Activated CD4-positive, CD25-positive, alpha-beta regulatory T cell treated with anti-CD3 and anti-CD28 coated beads, Interleukin-2, amount 50 U/mL, for 72 hours (primary cell): ENCODE results near the gene HAUS7.

Experiments
- DNase-seq: peaks from one replicate; pipeline ENCODE4 v3.0.0; 2021

Gene HAUS7

DNA sequence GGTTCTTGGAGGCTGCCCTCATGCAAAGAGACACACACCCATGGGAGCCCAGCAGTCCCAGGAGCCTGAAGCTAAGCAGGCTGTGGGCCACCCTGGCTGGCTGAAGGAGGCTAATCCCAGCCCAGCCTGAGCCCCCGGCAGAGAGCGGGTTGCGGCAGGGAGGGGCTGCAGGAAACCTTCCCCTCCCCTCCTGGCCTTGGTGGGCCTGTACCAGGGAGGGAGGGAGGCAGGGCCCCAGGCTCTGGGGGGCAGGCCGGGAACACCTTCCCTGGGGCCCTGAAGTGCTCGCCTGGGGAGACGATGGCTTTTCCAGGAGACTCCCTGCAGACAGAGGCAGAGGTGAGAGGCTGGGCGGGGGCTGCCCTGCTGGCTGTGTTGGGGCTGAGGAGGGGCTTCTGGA lies 28.1 kb upstream of the HAUS7 start:
- DNase-seq: no peak

- DNase-seq: no peak
Observed at GRCh38 chrX:153496590-153496959, 26.2 kb upstream of the HAUS7 start.

DNA sequence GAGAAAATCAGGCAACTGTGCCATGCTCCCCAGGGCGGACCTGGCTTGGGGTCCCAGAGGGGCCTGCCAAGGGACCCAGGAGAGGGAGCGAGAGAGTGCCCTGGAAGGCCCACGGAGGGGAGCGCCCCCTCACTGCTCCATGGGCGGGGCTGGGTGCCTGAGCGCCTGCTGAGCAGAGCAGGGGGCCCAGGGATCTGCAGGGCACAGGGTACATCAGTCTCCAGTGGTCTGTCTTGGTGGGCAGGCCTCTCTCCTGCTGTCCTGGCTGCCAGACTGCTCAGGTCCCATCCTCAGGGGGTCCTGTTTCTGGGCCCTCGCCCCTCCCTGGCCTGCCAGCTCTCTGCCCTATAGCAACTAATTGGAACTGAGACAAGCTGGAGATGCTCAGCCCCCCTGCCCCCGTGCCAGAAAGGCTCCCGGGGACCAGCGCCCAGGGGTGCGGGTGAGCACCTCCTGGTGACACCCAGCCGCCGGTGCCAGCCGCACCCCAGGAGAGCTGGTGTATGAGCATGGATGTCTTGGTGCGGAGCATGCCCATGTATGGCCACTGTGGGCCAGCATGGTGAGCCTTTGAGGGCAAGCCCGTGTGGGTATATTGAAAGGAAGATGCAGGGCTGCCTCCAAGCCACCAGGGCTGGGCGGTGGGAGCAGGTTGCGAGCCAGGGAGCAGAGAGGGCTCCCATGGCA lies 25.7 kb upstream of the HAUS7 start:
- DNase-seq: no peak

DNA sequence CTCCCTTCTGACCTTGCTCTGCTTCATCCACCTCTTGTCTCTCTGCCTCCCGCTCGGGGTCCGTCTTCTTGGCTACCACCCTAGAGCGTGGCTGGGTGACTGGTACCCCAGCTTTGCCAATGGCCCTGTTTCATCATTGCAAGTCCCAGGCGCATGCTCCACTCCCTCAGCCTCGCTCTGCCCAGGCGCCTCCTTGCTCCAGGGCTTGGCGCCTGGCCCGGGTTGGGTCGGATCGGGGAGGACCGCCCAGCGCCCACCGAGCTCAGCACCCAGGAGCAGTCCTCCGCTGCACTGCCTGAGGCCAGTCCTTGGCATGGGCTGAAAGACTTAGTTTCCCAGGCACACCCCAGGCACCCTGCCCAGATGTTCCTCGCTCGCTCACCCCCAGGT lies 25.0 kb upstream of the HAUS7 start:
- DNase-seq: no peak

- no peak for DNase-seq
Observed at GRCh38 chrX:153494541-153495361, 24.4 kb upstream of the HAUS7 start, which contains the start of gene BGN. Gene BGN, plus strand, starts transcription at chrX:153494980. Its CDS starts 9,652 bp downstream, at chrX:153504632.

GRCh38 chrX:153494061-153494460 lies 23.7 kb upstream of the HAUS7 start:
- no peak for DNase-seq

- no peak for DNase-seq
Observed at GRCh38 chrX:153493085-153493484, 22.7 kb upstream of the HAUS7 start.

DNA sequence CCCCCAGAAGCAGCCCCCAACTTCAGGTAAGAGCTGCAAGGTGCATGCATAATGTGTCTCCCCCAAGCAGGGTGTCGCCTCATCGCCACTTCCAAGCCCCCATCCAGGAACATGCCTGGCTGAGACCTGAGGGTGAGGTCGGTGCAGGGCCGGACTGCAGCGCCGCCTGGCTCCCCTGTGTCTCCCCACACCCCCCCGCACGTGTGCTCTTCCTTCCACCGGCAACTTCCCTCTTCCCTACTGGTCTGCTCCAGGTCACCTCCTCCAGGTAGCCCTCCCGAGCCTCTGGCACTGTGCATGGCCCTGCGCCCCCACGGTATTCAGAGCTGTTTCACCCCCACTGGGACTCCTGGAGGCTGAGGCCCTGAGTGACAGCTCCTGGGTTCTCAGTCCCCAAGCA lies 22.2 kb upstream of the HAUS7 start:
- no peak for DNase-seq

GRCh38 chrX:153491918-153492317 lies 21.5 kb upstream of the HAUS7 start:
- DNase-seq: no peak

GRCh38 chrX:153491351-153491914 lies 21.1 kb upstream of the HAUS7 start:
- DNase-seq: no peak

DNA sequence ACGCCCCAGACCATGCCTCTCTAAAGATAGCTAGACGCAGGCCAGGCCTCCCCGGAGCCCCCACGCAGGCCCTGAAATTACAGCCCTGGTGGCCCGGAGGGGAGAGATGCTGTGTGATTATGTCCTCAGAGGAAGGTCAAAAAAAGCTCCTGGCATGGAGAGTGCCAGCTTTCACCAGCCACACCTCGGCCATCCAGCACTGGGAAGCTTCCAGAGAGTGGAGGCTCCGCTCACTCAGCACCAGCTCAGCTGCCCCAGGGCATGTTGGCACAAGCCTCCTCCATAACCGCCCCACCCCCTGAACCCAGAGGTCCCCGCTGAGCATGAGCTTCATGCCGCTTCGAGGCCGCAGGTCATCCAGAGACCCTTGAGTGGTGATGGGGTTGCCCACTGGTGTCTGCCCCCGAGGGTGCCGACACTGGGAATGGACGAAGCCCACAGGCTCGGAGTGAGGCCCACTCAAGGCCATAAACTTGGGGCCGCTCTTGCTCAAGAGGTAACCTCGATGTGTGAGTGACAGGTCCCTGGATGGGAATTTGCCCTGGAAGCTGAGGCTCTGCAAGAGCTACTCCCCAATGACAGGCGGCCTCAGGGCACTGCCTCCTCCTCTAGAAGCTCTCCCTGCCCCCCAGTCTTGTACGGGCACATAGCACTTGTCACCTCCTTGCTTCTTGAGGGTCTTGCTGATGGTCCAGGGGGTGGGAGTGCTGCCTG lies 20.0 kb upstream of the HAUS7 start:
- no peak for DNase-seq

GRCh38 chrX:153488231-153488914 lies 18.0 kb upstream of the HAUS7 start:
- no peak for DNase-seq

DNA sequence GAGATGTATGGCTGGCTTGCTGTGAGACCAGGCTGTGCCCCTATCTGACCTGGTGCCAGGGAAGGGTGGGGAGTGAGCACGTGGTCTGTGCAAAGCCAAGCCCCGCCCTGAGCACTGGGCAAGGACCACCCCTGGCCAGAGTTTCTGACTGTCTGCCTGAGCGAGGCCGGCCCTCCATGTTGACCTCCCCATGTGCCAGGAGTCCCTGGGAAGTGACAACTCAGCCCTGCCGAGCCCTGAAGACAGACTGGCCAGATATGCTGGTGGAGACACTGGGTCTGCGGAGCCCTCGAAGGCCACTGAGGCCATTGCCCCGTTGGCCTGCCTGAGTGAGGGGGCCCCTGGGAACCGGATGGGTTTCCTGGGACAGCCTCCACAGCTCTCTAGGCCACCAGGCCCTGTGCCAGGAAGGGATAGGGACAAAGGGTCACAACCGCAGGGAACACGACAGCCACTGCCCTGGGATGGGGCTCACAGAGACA lies 17.3 kb upstream of the HAUS7 start:
- DNase-seq: no peak

DNA sequence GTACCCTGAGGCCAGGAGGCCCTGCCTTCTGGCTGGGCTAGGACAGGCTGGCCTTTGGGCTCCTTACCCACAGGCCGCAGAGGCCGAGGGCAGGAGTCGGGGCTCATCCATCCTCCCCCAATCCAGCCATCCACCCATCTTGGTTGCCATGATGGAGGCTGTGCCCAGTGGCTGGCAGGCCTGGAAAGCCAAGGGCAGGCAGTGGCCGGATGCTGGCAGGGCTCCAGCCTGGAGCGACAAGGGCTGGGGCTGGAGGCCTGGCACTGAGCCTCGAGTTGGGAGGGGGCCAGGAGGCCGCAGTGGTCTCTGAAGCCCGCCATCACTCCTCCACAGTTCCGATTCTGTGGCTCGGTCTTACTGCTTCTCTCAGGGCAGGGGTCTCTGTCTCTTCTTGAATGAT lies 15.8 kb upstream of the HAUS7 start:
- no peak for DNase-seq

DNA sequence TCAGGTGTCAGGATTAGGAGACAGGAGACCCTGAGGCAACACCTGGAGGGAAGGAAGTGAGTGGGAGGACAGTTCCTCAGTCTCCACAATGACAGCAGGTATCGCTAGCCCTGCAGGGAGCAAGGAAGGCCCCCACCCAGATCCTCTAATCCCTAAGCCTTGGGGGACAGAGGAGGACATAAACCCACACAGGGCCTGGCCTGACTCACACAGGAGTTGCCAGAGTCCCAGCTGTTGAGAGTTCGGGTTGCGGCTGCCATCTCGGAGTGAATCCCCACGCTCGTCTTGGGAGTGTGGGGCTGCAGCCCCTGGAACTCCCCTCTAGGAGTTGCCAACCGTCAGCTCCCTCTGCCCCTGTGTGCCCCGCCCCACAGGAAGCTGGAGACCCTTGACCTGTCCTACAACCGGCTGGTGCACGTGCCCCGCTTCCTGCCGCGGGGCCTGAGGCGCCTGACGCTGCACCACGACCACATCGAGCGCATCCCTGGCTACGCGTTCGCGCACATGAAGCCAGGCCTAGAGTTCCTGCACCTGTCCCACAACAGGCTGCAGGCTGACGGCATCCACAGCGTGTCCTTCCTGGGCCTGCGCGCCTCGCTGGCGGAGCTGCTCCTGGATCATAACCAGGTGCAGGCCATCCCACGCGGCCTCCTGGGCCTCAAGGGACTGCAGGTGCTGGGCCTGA lies 15.2 kb upstream of the HAUS7 start:
- no peak for DNase-seq

- no peak for DNase-seq
Observed at GRCh38 chrX:153482376-153483015, 12.1 kb upstream of the HAUS7 start.

DNA sequence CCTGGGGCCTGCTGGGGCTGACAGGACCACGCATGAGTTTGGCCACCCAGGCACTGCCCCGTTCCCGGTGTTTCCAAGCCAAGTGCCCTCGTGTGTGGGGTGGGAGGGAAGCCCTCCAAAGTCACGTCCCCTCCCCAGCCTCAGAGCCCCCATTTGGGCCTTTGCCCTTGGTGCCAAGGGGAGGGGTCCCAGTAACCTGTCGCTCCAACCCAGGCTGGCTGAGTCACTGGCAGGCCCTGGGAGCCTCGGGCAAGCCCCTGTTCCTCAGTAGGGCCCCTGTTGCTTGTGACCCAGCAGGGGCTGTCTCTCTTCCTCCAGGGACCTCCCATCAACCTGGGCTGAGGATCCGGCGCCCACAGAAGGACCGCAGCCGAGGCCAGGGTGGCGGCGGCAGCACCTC lies 10.7 kb upstream of the HAUS7 start:
- no peak for DNase-seq

DNA sequence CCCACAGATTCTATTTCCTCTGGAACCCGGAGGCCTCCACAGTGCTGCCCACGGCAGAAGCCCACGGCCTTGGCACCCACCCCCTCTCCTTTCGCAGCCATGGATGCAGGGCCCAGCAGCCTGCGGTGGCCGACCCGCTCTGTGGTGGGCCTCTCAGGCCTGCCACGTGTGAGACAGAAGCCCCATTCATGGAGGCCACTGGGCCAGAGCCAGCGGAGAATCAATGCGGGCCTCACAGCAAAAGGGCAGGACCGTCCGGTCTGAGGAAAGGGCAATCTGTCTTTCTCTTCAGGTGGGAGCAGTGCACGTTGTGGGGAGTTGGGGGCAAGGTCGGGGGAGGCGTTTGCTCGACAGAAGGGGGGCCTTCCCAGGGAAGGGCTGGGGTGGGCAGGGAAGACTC lies 8.4 kb upstream of the HAUS7 start:
- DNase-seq: no peak

GRCh38 chrX:153477901-153478300 lies 7.5 kb upstream of the HAUS7 start:
- DNase-seq: no peak

GRCh38 chrX:153477364-153477857 lies 7.0 kb upstream of the HAUS7 start:
- DNase-seq: no peak

DNA sequence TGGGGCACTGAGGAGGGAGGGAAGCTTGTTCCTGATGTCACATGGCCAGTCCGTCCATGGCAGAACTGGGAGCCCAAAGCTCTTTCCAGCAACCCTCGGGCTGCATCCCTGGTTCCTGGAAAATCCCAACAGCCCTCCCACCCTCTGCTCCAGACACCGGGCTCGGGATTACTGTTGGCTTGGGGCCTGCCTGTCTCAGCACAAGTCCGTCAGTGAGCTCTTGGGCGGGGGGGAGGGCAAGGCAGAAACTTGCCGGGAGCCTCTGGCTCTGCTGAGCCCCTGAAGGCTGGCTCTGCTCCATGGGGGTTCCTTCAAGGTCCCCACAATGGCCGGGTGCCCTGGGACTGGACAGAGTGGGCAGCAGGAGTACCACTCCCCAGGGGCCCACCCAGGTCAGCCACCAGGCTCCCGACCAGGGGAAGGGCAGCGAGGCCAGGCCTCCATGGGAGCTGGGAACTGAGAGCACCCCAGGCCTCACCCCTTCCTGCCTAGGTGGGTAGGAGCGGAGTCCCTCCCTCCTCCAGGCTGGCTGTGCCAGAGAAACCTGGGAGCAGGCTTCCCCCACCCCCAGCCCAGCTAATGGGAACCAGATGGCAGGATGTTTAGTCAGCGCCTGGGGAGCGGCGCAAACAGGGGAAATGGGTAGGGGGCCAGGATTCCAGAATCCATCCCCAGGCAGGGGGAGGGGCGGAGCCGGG lies 6.4 kb upstream of the HAUS7 start:
- DNase-seq: no peak
